K562 (cell line): ENCODE data around the gene CHD2. TPM values are rescaled to one million over a fixed set of nuclear protein-coding genes. Genes with fewer than 3 reads are reported as not detected.
A peak's percentile ranks its signal among the peaks of the same experiment; 100 is the strongest.

ENCODE experiments used
- CAMTA2 ChIP-seq: fragments of 250-450 bp; sonication (Bioruptor Pico); conservative IDR thresholded peaks from 2 replicates; pipeline ENCODE4 v1.5.1; 2022
- CSDE1 ChIP-seq, 2 experiments: fragments of 450-650 bp; IDR thresholded peaks; 2 replicates each; pipeline ENCODE4 v1.6.1; 2016; ENCODE audit warnings: mild to moderate bottlenecking in 1 of 2
- KDM5B ChIP-seq: fragments of 200-600 bp; sonication (generic); IDR thresholded peaks from 2 replicates; pipeline ENCODE4 v1.6.1; 2012; ENCODE audit warnings: low read depth, mild to moderate bottlenecking, moderate library complexity, low read length, control low read depth, inconsistent platforms; ENCODE audit not compliant: insufficient replicate concordance
- KLF1 ChIP-seq: fragments of 450-650 bp; IDR thresholded peaks from 2 replicates; pipeline ENCODE4 v1.6.1; 2016; ENCODE audit warnings: missing genetic modification characterization, missing compliant biosample characterization
- RBM14 ChIP-seq: fragments of 200-400 bp; formaldehyde crosslinking; IDR thresholded peaks from 2 replicates; pipeline ENCODE4 v1.6.1; 2018; ENCODE audit warnings: low read depth, mild to moderate bottlenecking, low read length, moderate library complexity, borderline replicate concordance; ENCODE audit not compliant: insufficient read depth
- RCOR1 ChIP-seq, 2 experiments: IDR thresholded peaks; 2 replicates each; pipeline ENCODE4 v1.6.1; 2012; ENCODE audit warnings: low read depth in 2 of 2, low read length in 2 of 2, borderline replicate concordance in 1 of 2, improper control_type of control experiment in 1 of 2
- SMARCB1 ChIP-seq: IDR thresholded peaks from 2 replicates; pipeline ENCODE4 v1.6.1; 2011; ENCODE audit warnings: improper control_type of control experiment, low read depth; ENCODE audit not compliant: insufficient read length
- TAF7 ChIP-seq: fragments of 450-650 bp; IDR thresholded peaks from 2 replicates; pipeline ENCODE4 v1.6.1; 2016; ENCODE audit warnings: missing genetic modification characterization, missing compliant biosample characterization
- ZBTB7A ChIP-seq: IDR thresholded peaks from 2 replicates; pipeline ENCODE4 v1.6.1; 2011; ENCODE audit warnings: low read depth, mild to moderate bottlenecking, low read length, moderate library complexity, borderline replicate concordance; ENCODE audit not compliant: control insufficient read depth
- ZNF436 ChIP-seq: fragments of 250-450, 450-650 bp; sonication (Bioruptor Pico); formaldehyde crosslinking; IDR thresholded peaks from 2 replicates; pipeline ENCODE4 v1.7.0; 2020; ENCODE audit warnings: mild to moderate bottlenecking
- ZNF695 ChIP-seq: fragments of 450-650 bp; formaldehyde crosslinking; IDR thresholded peaks from 2 replicates; pipeline ENCODE4 v1.4.0; 2020; ENCODE audit warnings: mild to moderate bottlenecking, moderate library complexity
- ZNF766 ChIP-seq: fragments of 200-800 bp; sonication (Bioruptor generic); conservative IDR thresholded peaks from 2 replicates; pipeline ENCODE4 v1.6.1; 2016; ENCODE audit warnings: missing genetic modification characterization, missing compliant biosample characterization
- polyA plus RNA-seq, 8 experiments: library from polyadenylated mRNA; depleted of rRNA in 4 of 8; stranded (reverse) in 5 of 8; unstranded in 3 of 8; fragments of >200 nt; fragmentation: Nextera tagmentation in 2 of 8; fragmentation: Illumina TruSeq in 1 of 8; extraction: Ambion mirVana in 2 of 8; extraction: Trizol in 1 of 8; gene quantifications; 2 replicates each; pipeline versions ENCODE4 v1.2.1 to v1.2.3, GENCODE V29; 2011 to 2014; ENCODE audit warnings: inconsistent platforms in 1 of 8, missing spikeins in 1 of 8
- total RNA-seq, 7 experiments: library from RNA; depleted of rRNA in 6 of 7; stranded (reverse); fragments of >200 nt in 6 of 7; fragmentation: Illumina TruSeq in 2 of 7; extraction: Trizol in 2 of 7; gene quantifications; 2 replicates each; pipeline versions ENCODE4 v1.2.1 to v1.2.3, GENCODE V29; 2011 to 2021; ENCODE audit warnings: low replicate concordance in 1 of 7
- TF ChIP-seq, protein P1 (sequence below), 2 experiments: fragments of 450-650 bp; formaldehyde crosslinking in 1 of 2; IDR thresholded peaks; 2 replicates each; pipeline versions ENCODE4 v1.4.0 to v1.6.1; 2014 to 2020; ENCODE audit warnings: mild to moderate bottlenecking in 2 of 2, borderline replicate concordance in 1 of 2, low read depth in 1 of 2
- TF ChIP-seq, protein P2 (sequence below): fragments of 450-650 bp; formaldehyde crosslinking; IDR thresholded peaks from 2 replicates; pipeline ENCODE4 v1.4.0; 2022; ENCODE audit warnings: missing genetic modification characterization
- TF ChIP-seq, protein P3 (sequence below): fragments of 450-650 bp; formaldehyde crosslinking; conservative IDR thresholded peaks from 2 replicates; pipeline ENCODE4 v1.4.0; 2022; ENCODE audit warnings: mild to moderate bottlenecking, missing genetic modification characterization

Gene CHD2
- total and polyA plus RNA-seq, 9 of the 15 experiments (the other 6 are each of a cell fraction or from before 2014, with no cell fraction given), result 38.9 to 70.8 (median 56.2) TPM

DNA sequence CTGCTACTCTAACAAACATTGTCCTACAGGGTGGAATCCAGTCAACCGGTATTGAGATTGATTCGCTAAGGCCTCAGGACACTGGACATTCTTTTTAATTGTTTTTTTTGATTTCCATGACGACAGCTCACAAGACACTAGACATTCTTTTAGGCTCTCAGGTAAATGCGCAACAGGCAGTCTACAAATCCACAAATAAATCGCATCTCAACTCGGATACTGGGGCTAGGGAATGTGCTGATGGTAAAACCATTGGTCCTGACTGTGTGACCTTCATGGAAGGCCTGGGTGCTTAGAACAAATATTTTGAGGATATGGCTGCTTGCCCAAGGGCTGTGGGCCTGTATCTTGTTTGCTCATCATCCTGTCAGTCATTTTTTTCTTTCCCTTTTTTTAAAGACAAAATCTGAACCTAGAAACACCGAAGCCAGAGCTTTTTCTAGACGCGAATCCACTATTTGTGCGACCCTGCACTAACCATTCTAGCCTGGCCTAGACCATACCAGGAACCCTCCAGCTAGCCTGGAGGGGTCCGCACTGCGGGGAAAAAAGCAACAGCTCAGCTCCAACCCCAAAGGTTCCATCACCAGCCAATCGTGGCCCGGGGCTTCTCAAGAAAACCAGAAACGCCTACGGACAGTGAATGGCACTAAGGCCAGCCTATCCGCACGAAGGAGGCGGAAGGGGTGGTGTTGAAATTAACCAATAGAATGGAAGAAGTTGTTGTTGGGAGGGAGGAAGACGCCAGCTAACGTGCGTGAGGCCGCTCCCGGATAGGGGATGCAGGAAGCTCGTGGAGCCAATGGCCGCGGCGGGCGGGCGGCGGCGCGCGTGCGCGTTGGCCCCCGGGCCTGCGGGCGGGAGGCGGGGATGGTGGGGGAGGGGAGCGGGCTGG, 18.1 kb upstream of the CHD2 start (continued):
- TF ChIP-seq, protein P1, sequence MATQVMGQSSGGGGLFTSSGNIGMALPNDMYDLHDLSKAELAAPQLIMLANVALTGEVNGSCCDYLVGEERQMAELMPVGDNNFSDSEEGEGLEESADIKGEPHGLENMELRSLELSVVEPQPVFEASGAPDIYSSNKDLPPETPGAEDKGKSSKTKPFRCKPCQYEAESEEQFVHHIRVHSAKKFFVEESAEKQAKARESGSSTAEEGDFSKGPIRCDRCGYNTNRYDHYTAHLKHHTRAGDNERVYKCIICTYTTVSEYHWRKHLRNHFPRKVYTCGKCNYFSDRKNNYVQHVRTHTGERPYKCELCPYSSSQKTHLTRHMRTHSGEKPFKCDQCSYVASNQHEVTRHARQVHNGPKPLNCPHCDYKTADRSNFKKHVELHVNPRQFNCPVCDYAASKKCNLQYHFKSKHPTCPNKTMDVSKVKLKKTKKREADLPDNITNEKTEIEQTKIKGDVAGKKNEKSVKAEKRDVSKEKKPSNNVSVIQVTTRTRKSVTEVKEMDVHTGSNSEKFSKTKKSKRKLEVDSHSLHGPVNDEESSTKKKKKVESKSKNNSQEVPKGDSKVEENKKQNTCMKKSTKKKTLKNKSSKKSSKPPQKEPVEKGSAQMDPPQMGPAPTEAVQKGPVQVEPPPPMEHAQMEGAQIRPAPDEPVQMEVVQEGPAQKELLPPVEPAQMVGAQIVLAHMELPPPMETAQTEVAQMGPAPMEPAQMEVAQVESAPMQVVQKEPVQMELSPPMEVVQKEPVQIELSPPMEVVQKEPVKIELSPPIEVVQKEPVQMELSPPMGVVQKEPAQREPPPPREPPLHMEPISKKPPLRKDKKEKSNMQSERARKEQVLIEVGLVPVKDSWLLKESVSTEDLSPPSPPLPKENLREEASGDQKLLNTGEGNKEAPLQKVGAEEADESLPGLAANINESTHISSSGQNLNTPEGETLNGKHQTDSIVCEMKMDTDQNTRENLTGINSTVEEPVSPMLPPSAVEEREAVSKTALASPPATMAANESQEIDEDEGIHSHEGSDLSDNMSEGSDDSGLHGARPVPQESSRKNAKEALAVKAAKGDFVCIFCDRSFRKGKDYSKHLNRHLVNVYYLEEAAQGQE (IDR thresholded peaks at IDR 0.05; ENCODE audit: borderline replicate concordance), result 0 out of 2 replicates have a peak, but pooled peaks have one; percentile 2
- TF ChIP-seq, protein P1 (CRISPR knock-in tag; IDR thresholded peaks at IDR 0.05; ENCODE audit: low read depth), result peak; percentile 63; the same call in 1 of the 2 replicates
- peak; percentile 60; the same call in 1 of the 2 replicates for TF ChIP-seq ZNF436 (CRISPR knock-in tag)
- TF ChIP-seq KDM5B, result peak; percentile 87
- peak; percentile 23 to 28; a peak in 1 of 4 replicates for TF ChIP-seq RCOR1 (IDR thresholded peaks at IDR 0.05; ENCODE audit: borderline replicate concordance in 1 of 2, low read depth in 2 of 2, low read length in 2 of 2)
- TF ChIP-seq, protein P2, sequence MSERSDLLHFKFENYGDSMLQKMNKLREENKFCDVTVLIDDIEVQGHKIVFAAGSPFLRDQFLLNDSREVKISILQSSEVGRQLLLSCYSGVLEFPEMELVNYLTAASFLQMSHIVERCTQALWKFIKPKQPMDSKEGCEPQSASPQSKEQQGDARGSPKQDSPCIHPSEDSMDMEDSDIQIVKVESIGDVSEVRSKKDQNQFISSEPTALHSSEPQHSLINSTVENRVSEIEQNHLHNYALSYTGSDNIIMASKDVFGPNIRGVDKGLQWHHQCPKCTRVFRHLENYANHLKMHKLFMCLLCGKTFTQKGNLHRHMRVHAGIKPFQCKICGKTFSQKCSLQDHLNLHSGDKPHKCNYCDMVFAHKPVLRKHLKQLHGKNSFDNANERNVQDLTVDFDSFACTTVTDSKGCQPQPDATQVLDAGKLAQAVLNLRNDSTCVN, result peak; percentile 40; the same call in 1 of the 2 replicates
- no peak for TF ChIP-seq SMARCB1
- TF ChIP-seq, protein P3, sequence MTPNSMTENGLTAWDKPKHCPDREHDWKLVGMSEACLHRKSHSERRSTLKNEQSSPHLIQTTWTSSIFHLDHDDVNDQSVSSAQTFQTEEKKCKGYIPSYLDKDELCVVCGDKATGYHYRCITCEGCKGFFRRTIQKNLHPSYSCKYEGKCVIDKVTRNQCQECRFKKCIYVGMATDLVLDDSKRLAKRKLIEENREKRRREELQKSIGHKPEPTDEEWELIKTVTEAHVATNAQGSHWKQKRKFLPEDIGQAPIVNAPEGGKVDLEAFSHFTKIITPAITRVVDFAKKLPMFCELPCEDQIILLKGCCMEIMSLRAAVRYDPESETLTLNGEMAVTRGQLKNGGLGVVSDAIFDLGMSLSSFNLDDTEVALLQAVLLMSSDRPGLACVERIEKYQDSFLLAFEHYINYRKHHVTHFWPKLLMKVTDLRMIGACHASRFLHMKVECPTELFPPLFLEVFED, result peak; percentile 46; the same call in 1 of the 2 replicates
- TF ChIP-seq RBM14, result no peak
- peak; percentile 85 for TF ChIP-seq ZBTB7A
- no peak for TF ChIP-seq CAMTA2
- TF ChIP-seq ZNF766 (CRISPR knock-in tag), result peak; percentile 74; the same call in 1 of the 2 replicates
- TF ChIP-seq ZNF695 (CRISPR knock-in tag), result 0 out of 2 replicates have a peak, but pooled peaks have one; percentile 61
- TF ChIP-seq CSDE1 (IDR thresholded peaks at IDR 0.05), result peak in 1 of 2 experiments; percentile 68; a peak in 1 of 4 replicates
- TF ChIP-seq KLF1, result no peak
- TF ChIP-seq TAF7 (tag), result peak; percentile 78
